ENCODE measurements around the gene CERT1.

CERT1 gene

GRCh38 chr5:75482482-75482881 is 28.9 kb downstream of the CERT1 start:
- no peak overlapping the region for H3K4me3 Mint-ChIP-seq
- peaks cover 32% of the 10 kb centered on the region for H3K4me1 Mint-ChIP-seq (ENCODE audit: low read depth)
- intact Hi-C loops (cut with micrococcal nuclease), result no loop called here
- H3K27ac Mint-ChIP-seq, result no peak overlapping the region
- H3K36me3 Mint-ChIP-seq (ENCODE audit: low read depth), result peaks cover 35% of the 10 kb centered on the region
- peaks cover 38% of the 10 kb centered on the region for H3K9me3 Mint-ChIP-seq
- no peaks in the 10 kb centered on the region for H3K27me3 Mint-ChIP-seq

GRCh38 chr5:75481024-75481423 is 30.4 kb downstream of the CERT1 start:
- H3K36me3 Mint-ChIP-seq (ENCODE audit: low read depth), result peaks cover 23% of the 10 kb centered on the region
- no peaks in the 10 kb centered on the region for H3K27me3 Mint-ChIP-seq
- H3K9me3 Mint-ChIP-seq, result peaks cover 24% of the 10 kb centered on the region
- intact Hi-C loops (cut with micrococcal nuclease), result no loop called here
- no peak overlapping the region for H3K4me3 Mint-ChIP-seq
- H3K27ac Mint-ChIP-seq, result no peak overlapping the region
- peaks cover 29% of the 10 kb centered on the region for H3K4me1 Mint-ChIP-seq (ENCODE audit: low read depth)

GRCh38 chr5:75475364-75475763 is 36.1 kb downstream of the CERT1 start:
- H3K27ac Mint-ChIP-seq, result no peak overlapping the region
- no peak overlapping the region for H3K4me3 Mint-ChIP-seq
- peaks cover 16% of the 10 kb centered on the region for H3K4me1 Mint-ChIP-seq (ENCODE audit: low read depth)
- H3K27me3 Mint-ChIP-seq, result no peaks in the 10 kb centered on the region
- H3K9me3 Mint-ChIP-seq, result peaks cover under 1% of the 10 kb centered on the region
- H3K36me3 Mint-ChIP-seq (ENCODE audit: low read depth), result peaks cover 6% of the 10 kb centered on the region
- intact Hi-C loops (cut with micrococcal nuclease), result no loop called here

GRCh38 chr5:75473463-75473862 is 38.0 kb downstream of the CERT1 start:
- H3K27me3 Mint-ChIP-seq, result no peaks in the 10 kb centered on the region
- H3K4me3 Mint-ChIP-seq, result no peak overlapping the region
- intact Hi-C loops (cut with micrococcal nuclease), result no loop called here
- H3K9me3 Mint-ChIP-seq, result peaks cover 19% of the 10 kb centered on the region
- peaks cover 21% of the 10 kb centered on the region for H3K36me3 Mint-ChIP-seq (ENCODE audit: low read depth)
- H3K27ac Mint-ChIP-seq, result no peak overlapping the region
- H3K4me1 Mint-ChIP-seq (ENCODE audit: low read depth), result peaks cover 16% of the 10 kb centered on the region

GRCh38 chr5:75472973-75473372 is 38.5 kb downstream of the CERT1 start:
- H3K27ac Mint-ChIP-seq, result no peak overlapping the region
- H3K27me3 Mint-ChIP-seq, result no peaks in the 10 kb centered on the region
- H3K4me1 Mint-ChIP-seq (ENCODE audit: low read depth), result peaks cover 16% of the 10 kb centered on the region
- intact Hi-C loops (cut with micrococcal nuclease), result no loop called here
- H3K36me3 Mint-ChIP-seq (ENCODE audit: low read depth), result peaks cover 21% of the 10 kb centered on the region
- H3K4me3 Mint-ChIP-seq, result no peak overlapping the region
- peaks cover 21% of the 10 kb centered on the region for H3K9me3 Mint-ChIP-seq

GRCh38 chr5:75471193-75471592 is 40.2 kb downstream of the CERT1 start:
- H3K27ac Mint-ChIP-seq, result no peak overlapping the region
- H3K9me3 Mint-ChIP-seq, result peaks cover 21% of the 10 kb centered on the region
- intact Hi-C loops (cut with micrococcal nuclease), result no loop called here
- no peak overlapping the region for H3K4me3 Mint-ChIP-seq
- peaks cover 21% of the 10 kb centered on the region for H3K36me3 Mint-ChIP-seq (ENCODE audit: low read depth)
- peaks cover 19% of the 10 kb centered on the region for H3K4me1 Mint-ChIP-seq (ENCODE audit: low read depth)
- no peaks in the 10 kb centered on the region for H3K27me3 Mint-ChIP-seq

GRCh38 chr5:75469017-75469416 is 42.4 kb downstream of the CERT1 start:
- peaks cover 21% of the 10 kb centered on the region for H3K9me3 Mint-ChIP-seq
- no peaks in the 10 kb centered on the region for H3K27me3 Mint-ChIP-seq
- intact Hi-C loops (cut with micrococcal nuclease), result no loop called here
- peaks cover 21% of the 10 kb centered on the region for H3K36me3 Mint-ChIP-seq (ENCODE audit: low read depth)
- no peak overlapping the region for H3K27ac Mint-ChIP-seq
- H3K4me1 Mint-ChIP-seq (ENCODE audit: low read depth), result peaks cover 37% of the 10 kb centered on the region
- no peak overlapping the region for H3K4me3 Mint-ChIP-seq

GRCh38 chr5:75468593-75468992 is 42.8 kb downstream of the CERT1 start:
- intact Hi-C loops (cut with micrococcal nuclease), result no loop called here
- Mint-ChIP-seq H3K27me3 (no peaks in the 10 kb centered on the region), H3K27ac (no peak overlapping the region), H3K9me3 (peaks cover 21% of the 10 kb centered on the region), H3K4me1 (ENCODE audit: low read depth) (peaks cover 41% of the 10 kb centered on the region), H3K4me3 (no peak overlapping the region), H3K36me3 (ENCODE audit: low read depth) (peaks cover 21% of the 10 kb centered on the region)

- H3K27me3 Mint-ChIP-seq, result no peaks in the 10 kb centered on the region
- H3K9me3 Mint-ChIP-seq, result peaks cover 21% of the 10 kb centered on the region
- no peak overlapping the region for H3K4me3 Mint-ChIP-seq
- peaks cover 30% of the 10 kb centered on the region for H3K36me3 Mint-ChIP-seq (ENCODE audit: low read depth)
- intact Hi-C loops (cut with micrococcal nuclease), result no loop called here
- H3K4me1 Mint-ChIP-seq (ENCODE audit: low read depth), result peaks cover 53% of the 10 kb centered on the region
- H3K27ac Mint-ChIP-seq, result no peak overlapping the region
Observed at GRCh38 chr5:75466006-75466716, 45.3 kb downstream of the CERT1 start.

- Mint-ChIP-seq H3K4me3 (no peak overlapping the region), H3K4me1 (ENCODE audit: low read depth) (peaks cover 55% of the 10 kb centered on the region), H3K27me3 (no peaks in the 10 kb centered on the region), H3K36me3 (ENCODE audit: low read depth) (peaks cover 26% of the 10 kb centered on the region), H3K9me3 (peaks cover 21% of the 10 kb centered on the region), H3K27ac (no peak overlapping the region)
- intact Hi-C loops (cut with micrococcal nuclease), result no loop called here
Observed at GRCh38 chr5:75465480-75465879, 45.9 kb downstream of the CERT1 start.

- H3K27ac Mint-ChIP-seq, result no peak overlapping the region
Observed at GRCh38 chr5:75463726-75464125, 47.7 kb downstream of the CERT1 start.

GRCh38 chr5:75461679-75462078 is 49.8 kb downstream of the CERT1 start:
- no peak overlapping the region for H3K4me3 Mint-ChIP-seq
- H3K36me3 Mint-ChIP-seq (ENCODE audit: low read depth), result peaks cover 18% of the 10 kb centered on the region
- H3K27ac Mint-ChIP-seq, result no peak overlapping the region
- no peaks in the 10 kb centered on the region for H3K27me3 Mint-ChIP-seq
- H3K9me3 Mint-ChIP-seq, result no peaks in the 10 kb centered on the region
- intact Hi-C loops (cut with micrococcal nuclease), result no loop called here
- H3K4me1 Mint-ChIP-seq (ENCODE audit: low read depth), result peaks cover 54% of the 10 kb centered on the region

More at GRCh38 chr5:75463726-75464125, 47.7 kb downstream of the CERT1 start:
- Mint-ChIP-seq H3K36me3 (ENCODE audit: low read depth) (peaks cover 13% of the 10 kb centered on the region), H3K27me3 (no peaks in the 10 kb centered on the region), H3K4me1 (ENCODE audit: low read depth) (peaks cover 57% of the 10 kb centered on the region), H3K9me3 (peaks cover 4% of the 10 kb centered on the region), H3K4me3 (no peak overlapping the region)
- intact Hi-C loops (cut with micrococcal nuclease), result no loop called here

- intact Hi-C loops (cut with micrococcal nuclease), result no loop called here
- no peak overlapping the region for H3K27ac Mint-ChIP-seq
- peaks cover 18% of the 10 kb centered on the region for H3K36me3 Mint-ChIP-seq (ENCODE audit: low read depth)
Observed at GRCh38 chr5:75460942-75461610, 50.4 kb downstream of the CERT1 start.

GRCh38 chr5:75460532-75460931 is 50.9 kb downstream of the CERT1 start:
- Mint-ChIP-seq H3K9me3 (no peaks in the 10 kb centered on the region), H3K4me3 (no peak overlapping the region), H3K27ac (no peak overlapping the region), H3K27me3 (no peaks in the 10 kb centered on the region), H3K4me1 (ENCODE audit: low read depth) (peaks cover 42% of the 10 kb centered on the region), H3K36me3 (ENCODE audit: low read depth) (peaks cover 21% of the 10 kb centered on the region)
- intact Hi-C loops (cut with micrococcal nuclease), result no loop called here

More at GRCh38 chr5:75460942-75461610, 50.4 kb downstream of the CERT1 start:
- H3K9me3 Mint-ChIP-seq, result no peaks in the 10 kb centered on the region
- H3K4me1 Mint-ChIP-seq (ENCODE audit: low read depth), result peaks cover 48% of the 10 kb centered on the region
- H3K4me3 Mint-ChIP-seq, result no peak overlapping the region
- H3K27me3 Mint-ChIP-seq, result no peaks in the 10 kb centered on the region

All from dendritic cell treated with granulocyte-macrophage colony-stimulating factor and Interleukin-4, amounts not matched to agents 40 ng/mL and 50 ng/mL, for 4 days (primary cell).